HEK293T (cell line): Measurements from ENCODE around the gene MPRIP.
"Not testable (repeated sequence)": the region's sequence is repeated elsewhere in the genome, so short reads cannot be mapped to it uniquely, and the experiment has no call there.

Experiments used
- CTCF ChIA-PET: fragments of 350-600 bp; formaldehyde crosslinking; extraction: SDS; loops from one replicate; lab custom pipeline; 2021; ENCODE audit warnings: antibody characterized with exemption, inconsistent platforms; lab: Yijun Ruan, JAX
- POLR2A ChIA-PET: fragments of 350-600 bp; formaldehyde crosslinking; extraction: SDS; loops from one replicate; lab custom pipeline; 2020; ENCODE audit warnings: antibody characterized with exemption, inconsistent platforms; lab: Yijun Ruan, JAX
- DNase-seq: peaks from one replicate; pipeline ENCODE4 v3.0.0; 2012; ENCODE audit warnings: mixed read lengths; ENCODE audit errors: extremely low spot score
- ARNT ChIP-seq: fragments of 450-650 bp; IDR thresholded peaks from 2 replicates; pipeline ENCODE4 v1.6.1; 2017; ENCODE audit warnings: mild to moderate bottlenecking
- BHLHE40 ChIP-seq: fragments of 450-650 bp; IDR thresholded peaks from 2 replicates; pipeline ENCODE4 v1.6.1; 2016; ENCODE audit warnings: mild to moderate bottlenecking, moderate library complexity, borderline replicate concordance
- CTBP1 ChIP-seq: fragments of 450-650 bp; IDR thresholded peaks from 2 replicates; pipeline ENCODE4 v1.6.1; 2016; ENCODE audit warnings: borderline replicate concordance
- ELF4 ChIP-seq: fragments of 450-650 bp; IDR thresholded peaks from 2 replicates; pipeline ENCODE4 v1.6.1; 2017; ENCODE audit warnings: antibody characterized with exemption
- FOXA1 ChIP-seq: fragments of 450-650 bp; IDR thresholded peaks from 2 replicates; pipeline ENCODE4 v1.6.1; 2016; ENCODE audit warnings: mild to moderate bottlenecking
- FOXK2 ChIP-seq: fragments of 450-650 bp; IDR thresholded peaks from 2 replicates; pipeline ENCODE4 v1.6.1; 2016; ENCODE audit warnings: mild to moderate bottlenecking
- FOXM1 ChIP-seq: fragments of 450-650 bp; IDR thresholded peaks from 2 replicates; pipeline ENCODE4 v1.6.1; 2017; ENCODE audit warnings: mild to moderate bottlenecking, borderline replicate concordance
- HDGF ChIP-seq: fragments of 450-650 bp; IDR thresholded peaks from 2 replicates; pipeline ENCODE4 v1.6.1; 2017; ENCODE audit warnings: antibody characterized with exemption, borderline replicate concordance
- L3MBTL2 ChIP-seq: fragments of 450-650 bp; conservative IDR thresholded peaks from 2 replicates; pipeline ENCODE4 v1.6.1; 2016; ENCODE audit warnings: mild to moderate bottlenecking
- LEF1 ChIP-seq: fragments of 450-650 bp; IDR thresholded peaks from 2 replicates; pipeline ENCODE4 v1.6.1; 2017; ENCODE audit warnings: mild to moderate bottlenecking, borderline replicate concordance
- NFRKB ChIP-seq: fragments of 450-650 bp; IDR thresholded peaks from 2 replicates; pipeline ENCODE4 v1.6.1; 2016; ENCODE audit warnings: mild to moderate bottlenecking, moderate library complexity
- SP1 ChIP-seq: fragments of 450-650 bp; IDR thresholded peaks from 2 replicates; pipeline ENCODE4 v1.6.1; 2017
- SUZ12 ChIP-seq: fragments of 450-650 bp; IDR thresholded peaks from 2 replicates; pipeline ENCODE4 v1.6.1; 2016; ENCODE audit warnings: mild to moderate bottlenecking
- TARDBP ChIP-seq: fragments of 450-650 bp; IDR thresholded peaks from 2 replicates; pipeline ENCODE4 v1.6.1; 2016
- ZNF384 ChIP-seq: fragments of 450-650 bp; IDR thresholded peaks from 2 replicates; pipeline ENCODE4 v1.6.1; 2016
- TF ChIP-seq, protein P1 (sequence below): fragments of 450-650 bp; IDR thresholded peaks from 2 replicates; pipeline ENCODE4 v1.6.1; 2016

Gene MPRIP

DNA sequence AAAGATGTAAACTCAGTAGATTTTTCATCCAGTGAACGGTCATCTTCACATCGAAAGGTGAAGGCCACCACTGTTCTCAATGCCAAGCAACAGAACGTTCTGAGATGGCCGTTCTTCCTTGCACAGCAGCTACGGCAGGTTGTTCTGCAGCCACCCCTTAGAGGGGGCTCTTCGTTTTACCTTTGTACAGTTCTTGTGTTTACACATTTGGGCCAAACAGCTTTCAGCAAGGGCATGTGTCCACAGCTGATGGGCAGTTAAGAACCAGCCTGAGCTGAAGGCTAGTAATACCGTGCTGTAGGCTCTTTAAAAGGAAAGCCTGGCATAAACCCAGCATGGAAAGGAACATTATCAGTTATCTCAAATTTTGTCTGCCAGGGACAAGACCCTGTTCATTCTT, 147.9 kb downstream of the MPRIP start:
- CTCF ChIA-PET, result interaction anchor here (0.6 kb wide), 1 partner anchor 158 kb away, joined by 3 read pairs; no protein-coding TSS in a partner anchor
- no peak for DNase-seq
- POLR2A ChIA-PET, result interaction anchor here (0.7 to 1.1 kb wide), 2 partner anchors 9 to 47 kb away, joined by 3 to 4 read pairs; partner anchors contain the start of gene FLCN
- TF ChIP-seq ARNT (no peak), L3MBTL2 (no peak), NFRKB (no peak)

DNA sequence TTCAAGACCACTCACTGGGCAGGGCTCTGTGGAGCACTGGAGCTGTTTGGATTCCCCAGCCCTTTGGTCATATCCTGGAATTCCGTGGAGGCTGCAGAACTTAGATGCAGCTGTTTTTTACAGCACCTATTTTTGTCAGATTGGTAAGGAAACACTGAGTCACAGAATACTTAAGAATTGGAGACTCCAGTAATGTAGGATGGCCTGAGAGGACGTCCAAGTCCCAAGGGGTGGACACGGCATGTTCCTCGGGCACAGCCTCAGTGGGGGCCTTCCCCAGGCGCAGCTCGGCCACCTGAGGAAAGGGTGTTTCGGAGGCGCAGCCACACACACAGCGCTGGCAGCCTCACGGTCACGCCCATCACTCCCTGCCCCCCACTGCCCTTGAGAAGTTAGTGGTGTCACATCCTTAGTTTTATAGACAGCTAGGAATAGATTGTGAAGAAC, 149.1 kb downstream of the MPRIP start:
- POLR2A ChIA-PET, result interaction anchor here (1.1 to 1.3 kb wide), 2 partner anchors 10 to 46 kb away, joined by 3 read pairs; partner anchors contain the start of gene FLCN
- TF ChIP-seq FOXM1 (no peak), HDGF (no peak), BHLHE40 (no peak), SUZ12 (no peak), FOXK2 (no peak)
- DNase-seq, result no peak
- CTCF ChIA-PET, result no interaction called here

DNA sequence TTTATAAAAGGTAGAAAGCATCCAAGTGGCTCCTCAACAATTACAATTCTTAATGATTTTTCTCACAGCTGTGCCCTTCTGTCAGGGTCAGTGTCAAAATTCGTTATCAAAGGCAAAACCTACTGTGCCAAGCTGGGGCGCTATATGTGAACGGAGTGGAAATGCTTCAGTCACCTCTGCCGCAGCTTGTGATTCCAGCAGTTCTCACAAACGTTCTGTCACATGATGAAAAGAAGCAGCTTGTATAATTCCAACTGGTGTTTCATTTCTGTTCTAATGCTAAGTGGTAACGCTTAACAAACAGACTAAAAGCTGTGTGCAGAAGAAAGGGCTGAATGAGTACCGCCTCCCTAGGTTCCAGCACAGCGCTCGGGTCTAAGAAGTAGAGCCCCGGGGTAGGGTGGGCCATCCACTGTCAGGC, 149.7 kb downstream of the MPRIP start:
- POLR2A ChIA-PET, result interaction anchor here (1.3 kb wide), 1 partner anchor 9 kb away, joined by 3 read pairs; no protein-coding TSS in a partner anchor
- DNase-seq, result no peak
- CTCF ChIA-PET, result no interaction called here
- TF ChIP-seq HDGF (no peak), L3MBTL2 (no peak), SP1 (no peak), ZNF384 (no peak), FOXA1 (no peak), LEF1 (no peak), ARNT (no peak), SUZ12 (no peak), BHLHE40 (no peak), FOXK2 (no peak), FOXM1 (no peak), CTBP1 (no peak), NFRKB (no peak), ELF4 (no peak), TARDBP (no peak)
- TF ChIP-seq, protein P1, sequence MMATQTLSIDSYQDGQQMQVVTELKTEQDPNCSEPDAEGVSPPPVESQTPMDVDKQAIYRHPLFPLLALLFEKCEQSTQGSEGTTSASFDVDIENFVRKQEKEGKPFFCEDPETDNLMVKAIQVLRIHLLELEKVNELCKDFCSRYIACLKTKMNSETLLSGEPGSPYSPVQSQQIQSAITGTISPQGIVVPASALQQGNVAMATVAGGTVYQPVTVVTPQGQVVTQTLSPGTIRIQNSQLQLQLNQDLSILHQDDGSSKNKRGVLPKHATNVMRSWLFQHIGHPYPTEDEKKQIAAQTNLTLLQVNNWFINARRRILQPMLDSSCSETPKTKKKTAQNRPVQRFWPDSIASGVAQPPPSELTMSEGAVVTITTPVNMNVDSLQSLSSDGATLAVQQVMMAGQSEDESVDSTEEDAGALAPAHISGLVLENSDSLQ, result no peak

DNA sequence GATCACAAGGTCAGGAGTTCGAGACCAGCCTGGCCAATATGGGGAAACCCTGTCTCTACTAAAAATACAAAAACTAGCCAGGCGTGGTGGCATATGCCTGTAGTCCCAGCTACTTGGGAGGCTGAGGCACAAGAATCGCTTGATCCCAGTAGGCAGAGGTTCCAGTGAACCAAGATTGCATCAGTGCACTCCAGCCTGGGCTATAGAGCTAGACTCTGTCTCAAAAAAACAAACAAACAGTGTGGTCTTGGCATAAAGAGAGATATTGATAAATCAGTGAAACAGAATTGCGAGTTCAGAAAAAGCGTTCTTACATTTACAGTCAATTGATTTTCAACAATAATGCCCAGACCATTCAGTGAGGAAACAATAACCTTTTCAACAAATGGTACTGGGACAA, 153.2 kb downstream of the MPRIP start:
- DNase-seq, POLR2A ChIA-PET: not testable (repeated sequence)
- CTCF ChIA-PET, result interaction anchor here (0.7 kb wide), 1 partner anchor 54 kb away, joined by 5 read pairs; no protein-coding TSS in a partner anchor

DNA sequence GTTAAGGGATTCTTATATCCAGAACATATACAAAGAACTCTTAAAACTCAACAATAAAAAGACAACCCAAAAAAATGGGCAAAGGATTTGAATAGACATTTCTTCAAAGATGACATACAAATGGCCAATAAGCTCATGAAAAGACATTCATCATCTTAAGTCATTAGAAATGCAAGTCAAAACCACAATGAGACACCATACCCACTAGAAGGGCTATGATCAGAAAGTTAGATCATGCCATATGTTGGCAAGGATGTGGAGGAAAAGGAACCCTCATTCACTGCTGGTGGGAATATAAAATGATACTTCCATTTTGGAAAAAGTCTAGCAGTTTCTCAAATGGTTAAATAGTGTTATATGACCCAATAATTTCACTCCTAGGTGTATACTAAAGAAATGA, 154.5 kb downstream of the MPRIP start:
- TF ChIP-seq ZNF384, result no peak
- no peak for TF ChIP-seq TARDBP
- TF ChIP-seq CTBP1, result no peak
- no peak for TF ChIP-seq SP1
- TF ChIP-seq SUZ12, result no peak
- TF ChIP-seq FOXA1, result no peak
- no peak for TF ChIP-seq FOXK2
- TF ChIP-seq LEF1, result no peak
- no peak for TF ChIP-seq ARNT
- TF ChIP-seq HDGF, result no peak
- TF ChIP-seq ELF4, result no peak
- TF ChIP-seq, protein P1, result no peak
- no peak for TF ChIP-seq L3MBTL2
- no peak for TF ChIP-seq NFRKB
- TF ChIP-seq FOXM1, result no peak
- TF ChIP-seq BHLHE40, result no peak
- CTCF ChIA-PET, result no interaction called here
- no peak for DNase-seq
- POLR2A ChIA-PET, result no interaction called here

DNA sequence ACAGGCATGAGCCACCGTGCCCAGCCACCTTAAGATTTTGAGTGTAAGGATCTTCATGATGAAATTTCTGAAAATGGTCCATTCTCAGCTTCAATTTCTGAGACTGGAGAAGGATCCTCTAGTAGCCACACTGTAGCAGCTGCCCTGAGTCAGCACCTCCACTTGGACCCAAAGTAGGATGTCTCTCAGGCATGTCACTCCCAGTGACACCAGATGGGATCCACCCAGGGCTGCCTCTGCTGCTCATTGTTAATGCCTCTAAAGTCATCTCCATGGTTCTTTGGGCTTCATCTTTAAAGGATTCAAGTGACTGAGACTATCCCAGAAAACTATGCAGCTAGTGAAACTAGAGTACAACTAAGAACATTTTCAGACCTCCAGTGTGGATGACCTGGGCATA, 156.0 kb downstream of the MPRIP start:
- ChIA-PET POLR2A (no interaction called here), CTCF (no interaction called here)
- no peak for DNase-seq
- no peak for TF ChIP-seq ZNF384
- TF ChIP-seq LEF1, result no peak
- no peak for TF ChIP-seq FOXA1
- no peak for TF ChIP-seq TARDBP
- TF ChIP-seq FOXK2, result no peak
- TF ChIP-seq ARNT, result no peak
- TF ChIP-seq BHLHE40, result no peak
- TF ChIP-seq HDGF, result no peak
- TF ChIP-seq ELF4, result no peak
- no peak for TF ChIP-seq L3MBTL2
- TF ChIP-seq SP1, result no peak
- TF ChIP-seq NFRKB, result no peak
- TF ChIP-seq, protein P1, result no peak
- no peak for TF ChIP-seq CTBP1
- TF ChIP-seq FOXM1, result no peak
- TF ChIP-seq SUZ12, result no peak

DNA sequence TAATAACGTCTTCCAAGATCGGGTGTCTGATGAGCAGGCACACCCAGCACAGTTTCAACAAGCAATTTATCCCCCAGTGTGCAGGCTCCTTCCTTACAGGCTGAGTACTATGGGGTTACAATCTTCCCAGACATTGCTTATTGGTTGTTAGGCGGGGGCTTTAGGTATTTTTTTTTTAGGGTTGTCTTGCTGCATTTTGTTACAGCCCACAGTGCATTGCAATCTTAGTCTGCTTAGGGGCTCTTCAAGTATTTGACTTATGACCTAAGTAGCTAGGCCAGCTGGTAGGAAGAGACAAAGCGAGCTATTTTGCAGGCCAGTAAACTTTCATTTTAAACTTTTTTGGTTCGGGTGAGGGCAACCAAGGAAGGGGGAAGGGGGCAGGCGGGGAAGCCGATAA, 158.1 kb downstream of the MPRIP start:
- no peak for DNase-seq
- POLR2A ChIA-PET, result interaction anchor here (1.3 to 1.4 kb wide), 2 partner anchors 9 to 16 kb away, joined by 3 to 4 read pairs; no protein-coding TSS in a partner anchor
- TF ChIP-seq FOXM1 (no peak), L3MBTL2 (no peak), SUZ12 (no peak), HDGF (no peak), ZNF384 (no peak), CTBP1 (no peak), TARDBP (no peak), FOXA1 (no peak), BHLHE40 (no peak), ARNT (no peak), ELF4 (no peak), SP1 (no peak), FOXK2 (no peak), NFRKB (no peak), LEF1 (no peak)
- TF ChIP-seq, protein P1, result no peak
- CTCF ChIA-PET, result no interaction called here
